Fibroblast of lung (primary cell): ENCODE results near the gene HKDC1.

Experiments used
- CTCF ChIP-seq, 2 donors: IDR thresholded peaks in 1 of 2; conservative IDR thresholded peaks in 1 of 2; 1 replicate in 1 of 2; 2 replicates in 1 of 2; pipeline ENCODE4 v1.5.1; 2011 to 2012; ENCODE audit warnings: low read length in 2 of 2, control low read depth in 1 of 2, inconsistent platforms in 1 of 2, low read depth in 1 of 2, mild to moderate bottlenecking in 1 of 2
- EZH2 ChIP-seq: IDR thresholded peaks from 2 replicates; pipeline ENCODE4 v1.5.1; 2012; ENCODE audit warnings: low read length, control low read depth, mild to moderate bottlenecking; ENCODE audit errors: missing control alignments

- no peak for TF ChIP-seq CTCF (conservative IDR thresholded peaks at IDR 0.05 in 1 of 2, IDR thresholded peaks at IDR 0.05 in 1 of 2; ENCODE audit: low read depth in 1 of 2, low read length in 2 of 2)
- no peak for TF ChIP-seq EZH2
These were observed 5.4 kb upstream of the HKDC1 start for GRCh38 chr10:69214666-69215131.
